Keratinocyte (primary cell): Measurements from ENCODE around the gene GNG3.

Experiments
- CTCF ChIP-seq, 3 experiments: IDR thresholded peaks in 1 of 3; conservative IDR thresholded peaks in 1 of 3; optimal IDR thresholded peaks in 1 of 3; 2 replicates in 2 of 3; 3 replicates in 1 of 3; pipeline versions ENCODE3 to v1.5.1; 2011; ENCODE audit warnings: low read length in 3 of 3, mild to moderate bottlenecking in 3 of 3, moderate library complexity in 2 of 3, control low read depth in 1 of 3, inconsistent platforms in 1 of 3; ENCODE audit not compliant: insufficient read depth in 2 of 3; ENCODE audit errors: extremely low read depth in 1 of 3
- EZH2 ChIP-seq: IDR thresholded peaks from one replicate; pipeline ENCODE4 v1.6.1; 2012; ENCODE audit warnings: inconsistent platforms, mild to moderate bottlenecking, low read length, moderate library complexity

- TF ChIP-seq CTCF (optimal IDR thresholded peaks at IDR 0.05 in 1 of 3, IDR thresholded peaks at IDR 0.05 in 1 of 3, conservative IDR thresholded peaks at IDR 0.05 in 1 of 3; ENCODE audit: extremely low read depth in 1 of 3, insufficient read depth in 2 of 3, low read length in 3 of 3), result no peak
- no peak for TF ChIP-seq EZH2
Observed at GRCh38 chr11:62752177-62752785, 44.8 kb downstream of the GNG3 start.
